KOPT-K1 (cell line): ENCODE measurements around the gene GRM4.

Experiments
- H3K27ac ChIP-seq: fragments of 200-600 bp; sonication (generic); 2 replicates; pipeline ENCODE4 v1.5.1; 2016; ENCODE audit warnings: antibody characterized with exemption, mild to moderate bottlenecking, low read depth, low read length; ENCODE audit not compliant: poor library complexity, severe bottlenecking
- H3K36me3 ChIP-seq: fragments of 200-600 bp; sonication (generic); 2 replicates; pipeline ENCODE4 v1.5.1; 2017; ENCODE audit warnings: antibody characterized with exemption, mild to moderate bottlenecking, low read length, moderate library complexity; ENCODE audit not compliant: insufficient read depth
- H3K9me3 ChIP-seq: fragments of 200-600 bp; sonication (generic); 2 replicates; pipeline ENCODE4 v1.5.1; 2017; ENCODE audit warnings: antibody characterized with exemption, low read length, mild to moderate bottlenecking; ENCODE audit not compliant: insufficient read depth, poor library complexity, severe bottlenecking

Gene GRM4

DNA sequence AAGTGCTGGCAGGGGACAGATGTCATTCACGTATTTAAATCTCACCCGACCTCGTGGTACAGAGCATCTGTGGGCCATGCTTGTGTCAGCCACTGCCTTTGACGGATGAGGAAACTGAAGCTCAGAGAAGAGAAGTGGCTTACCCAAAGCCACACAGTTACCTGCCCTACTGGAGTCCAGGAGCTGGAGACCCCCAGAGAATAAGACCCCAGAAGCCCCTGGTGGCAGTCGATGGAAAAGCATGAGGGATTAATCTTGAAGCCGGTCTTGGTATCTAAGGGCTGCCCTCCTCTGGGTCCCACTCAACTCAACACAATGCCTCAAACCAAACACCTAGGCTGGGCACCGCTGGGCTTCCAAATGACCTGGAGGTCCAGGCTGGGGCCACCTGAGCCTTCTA is 83.1 kb downstream of the GRM4 start:
- H3K36me3 ChIP-seq: no peaks in the 10 kb centered on the region
- H3K9me3 ChIP-seq: no peaks in the 10 kb centered on the region
- no peak overlapping the region for H3K27ac ChIP-seq

DNA sequence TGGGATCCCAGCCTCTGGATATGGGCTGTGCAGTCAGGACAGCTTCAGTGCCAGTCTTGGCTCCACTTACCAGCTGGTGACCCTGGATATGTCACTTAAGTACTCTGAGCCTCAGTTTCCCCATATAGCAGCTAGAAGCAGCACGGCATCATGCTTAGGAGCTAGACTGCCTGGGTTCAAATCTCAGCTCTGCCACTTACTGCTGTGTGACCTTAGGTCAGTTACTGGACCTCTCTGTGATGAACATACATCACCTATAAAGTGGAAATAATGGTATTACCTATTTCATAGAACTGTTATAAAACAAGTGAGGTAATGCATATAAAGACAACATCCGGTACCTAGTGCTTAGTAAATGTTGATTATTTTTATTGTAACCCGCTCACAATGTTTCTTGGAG is 83.7 kb downstream of the GRM4 start:
- H3K36me3 ChIP-seq: no peaks in the 10 kb centered on the region
- no peak overlapping the region for H3K27ac ChIP-seq
- no peaks in the 10 kb centered on the region for H3K9me3 ChIP-seq

DNA sequence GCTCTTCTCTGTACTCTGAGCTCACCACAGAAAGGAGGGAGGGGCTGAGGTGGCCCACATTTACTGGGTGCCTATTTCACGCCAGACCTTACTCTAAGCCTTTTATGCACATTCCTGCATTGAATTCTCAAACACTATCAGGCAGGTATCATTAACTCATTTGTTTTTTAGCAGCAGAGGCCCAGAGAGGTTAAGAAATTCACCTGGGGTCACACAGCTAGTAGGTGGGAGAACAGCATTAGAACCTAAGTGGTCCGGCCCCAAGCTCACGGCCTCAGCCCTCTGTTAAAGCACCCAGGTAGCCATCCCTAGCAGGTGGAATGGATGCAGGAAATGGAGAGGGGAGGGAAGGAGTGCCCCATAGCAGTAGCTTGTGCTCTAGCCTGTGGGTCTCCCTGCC is 84.5 kb downstream of the GRM4 start:
- Histone ChIP-seq H3K27ac (no peak overlapping the region), H3K9me3 (no peaks in the 10 kb centered on the region), H3K36me3 (no peaks in the 10 kb centered on the region)

DNA sequence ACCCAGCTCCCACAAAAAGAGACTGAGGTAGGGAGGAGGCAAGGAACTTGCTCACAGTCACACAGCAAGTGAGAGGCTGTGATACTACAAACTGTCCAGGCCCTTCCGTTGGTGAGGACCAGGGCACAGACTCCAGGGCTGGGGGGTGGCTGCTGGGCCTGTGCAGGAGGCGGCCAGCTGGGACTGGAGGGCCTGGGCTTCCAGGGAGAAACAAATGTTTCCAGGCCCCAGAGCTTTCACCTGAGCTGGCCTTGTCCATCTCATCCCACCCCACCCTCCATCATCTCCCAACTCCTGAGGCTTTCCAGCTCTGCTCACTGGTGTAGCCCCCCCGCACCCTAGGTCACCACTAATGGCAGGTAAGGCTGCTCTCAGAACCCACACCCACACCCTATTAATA is 86.0 kb downstream of the GRM4 start:
- Histone ChIP-seq H3K27ac (no peak overlapping the region), H3K9me3 (no peaks in the 10 kb centered on the region), H3K36me3 (no peaks in the 10 kb centered on the region)

DNA sequence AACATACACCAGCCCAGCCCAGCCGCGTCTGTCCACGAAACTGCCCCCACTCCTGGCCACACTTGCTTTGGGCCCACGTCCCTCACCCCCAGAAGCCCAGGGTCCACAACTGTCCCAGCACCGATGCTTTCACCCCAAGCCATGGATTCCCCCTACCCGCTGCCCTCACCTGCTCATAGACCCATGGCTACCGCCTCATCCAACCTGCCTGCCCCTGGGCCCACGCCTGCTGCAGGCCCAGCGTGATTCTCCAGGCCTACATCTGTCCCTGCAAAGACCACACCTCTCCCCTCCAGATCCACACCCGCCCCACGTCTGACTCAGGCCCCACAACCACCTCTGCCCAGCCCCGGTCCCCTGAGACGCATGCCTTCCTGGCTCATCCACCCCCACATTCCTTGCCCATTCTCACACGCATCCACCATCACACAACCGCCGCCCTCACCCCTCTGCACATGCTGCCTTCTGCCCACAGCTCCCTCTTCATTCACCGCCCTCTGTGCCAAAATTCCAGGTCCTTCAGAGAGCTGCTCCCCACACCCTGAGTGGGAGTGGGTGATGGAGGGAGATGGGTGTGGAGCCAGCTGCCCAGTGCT is 86.7 kb downstream of the GRM4 start:
- Histone ChIP-seq H3K36me3 (no peaks in the 10 kb centered on the region), H3K27ac (no peak overlapping the region), H3K9me3 (no peaks in the 10 kb centered on the region)

DNA sequence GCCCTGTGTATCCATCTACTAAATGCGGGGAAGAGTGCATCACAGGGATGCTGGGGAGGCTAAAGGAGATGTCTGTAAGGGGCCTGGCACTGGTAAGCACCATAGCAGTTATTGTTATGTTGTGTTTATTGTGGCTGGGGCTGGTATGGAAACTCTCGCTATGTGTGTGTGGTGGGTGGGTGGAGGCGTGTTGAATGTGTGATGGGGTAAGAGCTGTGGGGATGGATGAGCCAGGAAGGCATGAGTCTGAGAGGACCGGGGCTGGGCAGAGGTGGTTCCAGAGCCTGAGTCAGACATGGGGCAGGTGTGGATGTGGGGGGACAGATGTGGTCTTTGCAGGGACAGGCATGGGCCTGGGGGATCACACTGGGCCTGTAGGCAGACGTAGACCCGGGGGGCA is 88.1 kb downstream of the GRM4 start:
- Histone ChIP-seq H3K9me3 (no peaks in the 10 kb centered on the region), H3K36me3 (no peaks in the 10 kb centered on the region), H3K27ac (no peak overlapping the region)

DNA sequence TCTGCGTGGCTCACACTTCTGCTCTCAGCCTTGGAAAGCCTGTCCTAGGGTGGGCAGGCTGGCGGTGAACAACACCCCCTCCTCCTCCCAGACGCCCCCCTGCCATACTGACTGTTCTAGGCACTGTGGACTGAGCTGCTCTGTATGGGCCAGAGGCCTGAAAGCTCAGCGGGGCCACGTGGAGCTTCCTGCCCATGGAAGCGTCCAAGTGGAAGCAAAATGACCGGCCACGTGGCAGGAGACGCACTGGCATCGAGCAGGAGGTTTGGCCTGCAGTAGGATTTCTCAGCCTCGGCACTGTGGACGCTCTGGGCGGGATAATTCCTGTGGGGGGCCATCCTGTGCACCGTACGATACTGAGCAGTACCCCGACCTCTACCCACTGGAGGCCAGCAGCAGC is 88.7 kb downstream of the GRM4 start:
- H3K27ac ChIP-seq: no peak overlapping the region
- no peaks in the 10 kb centered on the region for H3K36me3 ChIP-seq
- no peaks in the 10 kb centered on the region for H3K9me3 ChIP-seq

DNA sequence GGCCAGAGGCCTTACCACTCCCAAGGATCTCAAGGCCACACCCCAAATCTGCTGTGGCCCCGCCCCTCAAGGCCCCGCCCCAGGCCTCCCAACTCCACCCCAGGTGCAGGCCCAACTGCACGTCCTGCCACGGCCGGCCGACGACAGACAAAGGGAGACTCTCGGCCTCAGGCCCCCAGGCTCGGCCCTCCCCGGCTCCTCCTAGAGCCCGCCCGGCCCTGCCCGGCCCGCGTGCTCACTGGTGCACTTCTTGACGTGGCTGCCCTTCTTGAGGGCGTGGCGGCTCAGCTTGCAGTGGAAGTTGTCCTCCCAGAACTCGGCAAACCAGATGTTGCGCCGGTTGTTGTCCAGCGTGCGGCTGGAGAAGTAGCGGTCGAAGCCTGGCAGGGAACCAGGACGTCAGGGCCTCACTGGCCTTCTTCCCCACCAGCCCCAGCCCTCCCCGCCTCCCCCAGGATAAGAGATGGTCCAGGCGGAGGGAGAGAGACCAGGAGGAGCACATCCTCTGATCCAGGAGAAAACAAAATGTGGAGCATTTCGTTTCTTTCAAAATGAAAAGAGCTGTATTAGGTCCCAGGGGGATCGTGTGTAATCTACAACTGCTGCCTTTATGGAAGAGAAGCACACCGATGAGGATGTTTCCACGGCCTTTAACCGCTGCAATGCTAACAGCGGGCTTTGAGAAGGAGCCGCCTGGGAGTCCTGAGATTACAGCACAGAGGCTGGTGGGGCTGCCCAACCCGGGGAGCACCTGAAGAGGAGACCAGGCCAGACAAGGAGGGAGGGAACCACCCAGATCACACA is 89.4 kb downstream of the GRM4 start:
- Histone ChIP-seq H3K27ac (no peak overlapping the region), H3K36me3 (no peaks in the 10 kb centered on the region), H3K9me3 (no peaks in the 10 kb centered on the region)

DNA sequence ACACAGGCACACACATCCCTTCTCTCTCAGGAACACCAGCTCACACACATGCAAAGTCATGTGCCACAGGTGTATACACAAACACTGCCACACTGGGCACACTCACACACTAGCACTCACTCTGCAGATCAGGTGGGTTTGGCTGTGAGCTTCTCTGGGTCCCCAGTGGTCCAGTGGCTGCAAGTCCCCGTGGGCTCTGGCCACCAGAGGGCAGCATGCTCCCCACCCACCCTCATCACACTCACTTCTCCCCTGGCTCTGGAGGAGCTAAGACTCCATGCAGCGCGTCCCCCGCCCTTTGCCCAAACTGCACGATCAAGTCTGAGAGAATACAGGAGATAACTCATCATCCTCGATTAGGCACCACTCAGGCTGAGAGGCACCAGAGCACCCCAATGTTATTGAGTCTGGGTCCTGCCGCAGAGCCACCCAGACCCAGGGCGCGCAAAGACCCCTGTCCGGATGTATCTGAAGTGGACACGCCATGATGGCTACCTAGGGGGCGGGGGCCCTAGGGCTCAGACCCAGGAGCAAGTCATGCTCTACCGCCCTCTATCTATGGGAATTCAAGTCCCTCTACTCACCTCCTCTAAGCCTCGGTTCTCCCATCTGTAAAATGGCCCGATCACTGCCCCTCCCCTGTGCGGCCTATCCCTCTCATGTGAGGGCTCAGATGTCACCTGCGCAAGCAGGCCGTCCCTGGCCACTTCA is 90.5 kb downstream of the GRM4 start:
- Histone ChIP-seq H3K36me3 (no peaks in the 10 kb centered on the region), H3K27ac (no peak overlapping the region), H3K9me3 (no peaks in the 10 kb centered on the region)

DNA sequence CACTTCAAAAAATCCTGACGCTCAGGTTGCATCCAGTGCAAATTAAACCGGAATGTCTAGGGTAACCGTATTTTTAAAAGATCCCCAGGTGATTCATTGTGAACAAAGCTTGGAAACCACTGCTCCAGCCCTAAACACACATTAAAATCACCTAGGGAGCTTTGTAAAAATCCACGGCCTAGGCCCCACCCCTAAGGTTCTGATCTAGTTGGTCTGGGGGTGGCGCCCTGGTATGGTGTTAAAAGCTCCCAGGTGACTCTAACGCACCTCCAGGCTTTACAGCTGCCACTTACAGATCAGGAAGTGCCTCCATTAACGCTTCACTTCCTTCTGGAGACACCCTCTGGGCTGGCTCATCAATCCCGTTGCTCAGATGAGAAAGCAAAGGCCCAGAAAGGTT is 92.2 kb downstream of the GRM4 start:
- H3K36me3 ChIP-seq: no peaks in the 10 kb centered on the region
- no peak overlapping the region for H3K27ac ChIP-seq
- no peaks in the 10 kb centered on the region for H3K9me3 ChIP-seq

DNA sequence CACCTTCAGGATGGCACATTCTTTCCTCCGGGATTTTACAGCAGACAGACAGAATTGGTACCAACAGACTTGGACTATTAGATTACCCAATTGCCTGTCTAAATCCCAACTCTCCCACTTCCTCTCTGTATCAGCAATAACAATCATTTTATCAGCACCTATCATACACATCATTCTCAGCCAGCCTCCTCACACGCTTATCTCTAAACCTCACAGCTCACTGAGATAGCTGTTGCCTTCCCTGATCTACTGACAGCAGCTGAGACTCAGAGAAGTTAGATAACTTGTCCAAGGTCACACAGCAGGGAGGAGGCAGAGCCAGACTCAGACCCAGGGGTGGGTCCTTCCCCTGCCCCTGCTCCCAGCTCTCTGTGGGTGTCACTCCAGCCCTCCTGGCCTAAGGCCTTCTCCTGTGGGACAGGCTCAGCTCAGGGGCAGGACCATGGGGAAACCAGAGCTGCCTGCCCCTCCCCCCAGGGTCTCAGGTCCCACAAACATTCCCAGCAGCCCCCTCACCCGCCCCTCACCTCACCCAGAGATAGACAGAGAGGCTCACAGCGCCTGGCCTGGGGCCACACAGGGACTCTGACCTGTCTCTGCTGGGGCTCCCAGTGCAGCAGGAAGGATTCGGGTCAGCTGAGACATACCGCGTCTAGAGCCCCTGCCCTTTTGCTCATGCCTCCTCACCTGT is 92.8 kb downstream of the GRM4 start:
- Histone ChIP-seq H3K27ac (no peak overlapping the region), H3K9me3 (no peaks in the 10 kb centered on the region), H3K36me3 (no peaks in the 10 kb centered on the region)

DNA sequence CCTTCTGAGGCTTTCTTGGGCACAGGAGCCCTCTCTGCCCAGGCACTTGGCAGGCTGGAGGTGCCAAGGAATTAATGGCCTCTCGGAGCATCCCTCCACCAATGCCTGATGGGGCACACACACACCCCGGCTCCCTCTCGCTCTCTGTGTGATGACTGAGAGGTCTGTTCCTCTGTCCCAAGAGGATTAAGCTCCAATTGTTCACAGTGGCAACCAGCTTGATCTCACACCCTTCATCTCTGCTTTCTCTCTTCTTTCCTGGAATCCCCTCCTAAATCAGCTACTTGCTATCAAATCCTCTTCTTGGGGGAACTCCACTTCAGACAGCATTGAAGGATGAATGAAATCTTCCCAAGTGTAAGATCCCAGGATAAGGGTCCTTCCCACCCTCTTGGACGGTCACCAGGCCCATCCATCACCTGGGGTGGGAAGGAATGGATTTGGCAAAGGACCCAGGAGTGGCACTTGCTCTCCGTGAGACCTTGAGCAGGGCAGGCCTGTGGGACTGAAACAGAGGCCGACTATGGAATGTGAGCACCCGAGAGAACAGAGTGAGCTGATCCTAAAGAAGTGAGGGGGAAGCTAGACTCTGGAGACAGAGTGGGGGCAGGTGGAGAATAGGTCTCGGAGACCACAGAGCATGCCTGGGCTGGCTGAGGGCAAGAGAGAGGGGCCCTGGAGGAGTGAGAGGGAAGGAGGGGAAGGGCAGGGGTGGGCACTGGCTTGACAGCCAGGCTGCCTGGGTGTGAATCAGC is 93.6 kb downstream of the GRM4 start:
- no peaks in the 10 kb centered on the region for H3K36me3 ChIP-seq
- H3K27ac ChIP-seq: no peak overlapping the region
- no peaks in the 10 kb centered on the region for H3K9me3 ChIP-seq

DNA sequence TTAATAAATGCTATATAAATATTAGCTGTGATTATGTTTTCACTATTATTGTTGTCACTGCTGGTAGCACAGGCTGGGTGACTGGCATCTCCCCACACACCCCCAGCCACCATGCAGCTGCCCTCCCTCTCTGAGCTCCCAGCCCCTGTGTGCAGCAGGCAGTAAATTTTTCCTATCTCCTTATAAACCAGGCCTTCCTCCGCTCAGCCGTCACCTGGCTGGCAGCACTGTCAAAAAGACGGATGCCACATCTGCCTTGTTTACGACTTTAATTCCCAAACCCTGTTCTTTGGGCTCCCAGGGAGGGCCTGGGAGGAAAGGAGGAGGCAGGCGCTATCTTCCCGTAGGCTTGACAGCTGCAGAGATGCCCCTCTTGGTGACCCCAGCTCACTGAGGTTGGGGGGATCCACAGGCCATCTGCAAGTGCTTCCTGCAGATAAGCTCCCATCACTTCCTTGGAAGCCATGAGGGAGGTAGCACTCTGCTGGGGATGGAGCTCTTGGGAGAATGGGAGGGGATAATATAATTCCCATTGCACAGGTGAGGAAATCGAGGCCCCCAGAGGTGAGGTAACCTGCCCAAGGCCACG is 94.5 kb downstream of the GRM4 start:
- Histone ChIP-seq H3K36me3 (no peaks in the 10 kb centered on the region), H3K27ac (no peak overlapping the region), H3K9me3 (no peaks in the 10 kb centered on the region)

DNA sequence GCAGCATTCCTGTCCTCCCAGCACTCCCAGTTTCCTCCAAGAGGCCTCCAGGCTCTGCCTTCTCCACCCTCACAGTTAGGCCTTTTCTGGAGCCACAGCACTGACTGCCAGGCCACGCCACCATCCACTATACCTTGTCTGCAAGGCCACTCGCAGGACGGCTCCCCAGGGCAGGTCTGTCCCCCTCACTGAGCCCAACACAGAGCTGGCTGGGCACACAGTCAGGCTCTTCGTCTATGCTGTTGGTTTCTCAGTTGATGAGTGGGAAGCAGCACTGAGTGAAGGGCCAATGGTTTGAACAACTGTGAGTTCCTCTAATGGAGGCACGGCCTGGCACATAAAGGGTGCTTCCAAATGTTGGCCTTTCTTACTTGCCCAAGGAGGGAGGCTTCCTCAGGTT is 95.2 kb downstream of the GRM4 start:
- Histone ChIP-seq H3K9me3 (no peaks in the 10 kb centered on the region), H3K27ac (no peak overlapping the region), H3K36me3 (no peaks in the 10 kb centered on the region)
